Measurements from ENCODE around the gene S1PR3. TPM values are rescaled to one million over a fixed set of nuclear protein-coding genes. Genes with fewer than 3 reads are reported as not detected.

Gene S1PR3
- total RNA-seq, 2 experiments from 2014 or later = 0.31 to 0.33 TPM

GRCh38 chr9:88995200-88995577 is 3.9 kb downstream of the S1PR3 start:
- Mint-ChIP-seq H3K4me3 (no peak overlapping the region), H3K9me3 (no peaks in the 10 kb centered on the region), H3K4me1 (ENCODE audit: low read depth) (peaks cover 14% of the 10 kb centered on the region), H3K36me3 (ENCODE audit: low read depth) (no peaks in the 10 kb centered on the region), H3K27me3 (peaks cover 52% of the 10 kb centered on the region), H3K27ac (no peak overlapping the region)
- peaks cover 31 to 46% of the 10 kb centered on the region in 2 experiments for H3K27me3 ChIP-seq (ENCODE audit: control insufficient read depth in 1 of 2, insufficient read depth in 2 of 2, low read length in 2 of 2)
- H3K27ac ChIP-seq (ENCODE audit: low read depth in 1 of 2, low read length in 2 of 2) = no peak overlapping the region
- POLR2A ChIA-PET = no interaction called here
- H3K4me1 ChIP-seq (ENCODE audit: insufficient read depth, low read length) = peaks cover 8% of the 10 kb centered on the region
- CTCF ChIA-PET = no interaction called here
- H3K36me3 ChIP-seq (ENCODE audit: insufficient read depth, low read length) = no peaks in the 10 kb centered on the region
- no peak overlapping the region for H3K4me3 ChIP-seq (ENCODE audit: low read length)
- no peak for TF ChIP-seq CTCF (IDR thresholded peaks at IDR 0.05)
- peaks cover 0 to 4% of the 10 kb centered on the region in 2 experiments for H3K9me3 ChIP-seq (ENCODE audit: control insufficient read depth in 1 of 2, insufficient read depth in 1 of 2, low read length in 2 of 2)
- intact Hi-C loops (cut with DNase I, micrococcal nuclease) = no loop called here
- DNase-seq (no peak), ATAC-seq (ENCODE audit: poor library complexity) (no peak)

- no peak for TF ChIP-seq CTCF (IDR thresholded peaks at IDR 0.05)
- ATAC-seq (ENCODE audit: poor library complexity) = no peak
- intact Hi-C loops (cut with DNase I, micrococcal nuclease) = no loop called here
- Mint-ChIP-seq H3K36me3 (ENCODE audit: low read depth) (no peaks in the 10 kb centered on the region), H3K27ac (no peak overlapping the region), H3K27me3 (peaks cover 48% of the 10 kb centered on the region), H3K9me3 (no peaks in the 10 kb centered on the region), H3K4me1 (ENCODE audit: low read depth) (peaks cover 14% of the 10 kb centered on the region), H3K4me3 (no peak overlapping the region)
- Histone ChIP-seq H3K27me3 (ENCODE audit: control insufficient read depth in 1 of 2, insufficient read depth in 2 of 2, low read length in 2 of 2) (peaks cover 26 to 46% of the 10 kb centered on the region in 2 experiments), H3K9me3 (ENCODE audit: control insufficient read depth in 1 of 2, insufficient read depth in 1 of 2, low read length in 2 of 2) (peaks cover 0 to 3% of the 10 kb centered on the region in 2 experiments), H3K4me1 (ENCODE audit: insufficient read depth, low read length) (peaks cover 7% of the 10 kb centered on the region), H3K4me3 (ENCODE audit: low read length) (no peak overlapping the region), H3K27ac (ENCODE audit: low read depth in 1 of 2, low read length in 2 of 2) (no peak overlapping the region), H3K36me3 (ENCODE audit: insufficient read depth, low read length) (no peaks in the 10 kb centered on the region)
- POLR2A ChIA-PET = no interaction called here
- no peak for DNase-seq
- CTCF ChIA-PET = no interaction called here
Observed at GRCh38 chr9:88995627-88996026, 4.4 kb downstream of the S1PR3 start.

- ATAC-seq (ENCODE audit: poor library complexity) = no peak
- Mint-ChIP-seq H3K4me3 (no peak overlapping the region), H3K9me3 (no peaks in the 10 kb centered on the region), H3K36me3 (ENCODE audit: low read depth) (no peaks in the 10 kb centered on the region), H3K27ac (no peak overlapping the region), H3K4me1 (ENCODE audit: low read depth) (peaks cover 14% of the 10 kb centered on the region), H3K27me3 (peaks cover 50% of the 10 kb centered on the region)
- Histone ChIP-seq H3K4me3 (ENCODE audit: low read length) (no peak overlapping the region), H3K4me1 (ENCODE audit: insufficient read depth, low read length) (peaks cover 13% of the 10 kb centered on the region), H3K27me3 (ENCODE audit: control insufficient read depth in 1 of 2, insufficient read depth in 2 of 2, low read length in 2 of 2) (peaks cover 25 to 49% of the 10 kb centered on the region in 2 experiments), H3K9me3 (ENCODE audit: control insufficient read depth in 1 of 2, insufficient read depth in 1 of 2, low read length in 2 of 2) (peaks cover 0 to 5% of the 10 kb centered on the region in 2 experiments), H3K36me3 (ENCODE audit: insufficient read depth, low read length) (no peaks in the 10 kb centered on the region), H3K27ac (ENCODE audit: low read depth in 1 of 2, low read length in 2 of 2) (no peak overlapping the region)
- intact Hi-C loops (cut with DNase I, micrococcal nuclease) = no loop called here
- TF ChIP-seq CTCF (IDR thresholded peaks at IDR 0.05) = no peak
- POLR2A ChIA-PET = no interaction called here
- CTCF ChIA-PET = no interaction called here
- no peak for DNase-seq
Observed at GRCh38 chr9:88996046-88996920, 5.0 kb downstream of the S1PR3 start.
